ENCODE data around the gene STX3.
"Not testable (repeated sequence)": the region's sequence is repeated elsewhere in the genome, so short reads cannot be mapped to it uniquely, and the experiment has no call there.

Gene STX3

GRCh38 chr11:59787255-59787588 is 32.0 kb downstream of the STX3 start:
- DNase-seq, result no peak

- no peak for DNase-seq
These were observed 32.6 kb downstream of the STX3 start for GRCh38 chr11:59787816-59788215.

- no peak for DNase-seq
These were observed 36.5 kb downstream of the STX3 start for GRCh38 chr11:59791639-59792038.

- DNase-seq, result no peak
These were observed 37.3 kb downstream of the STX3 start for GRCh38 chr11:59792507-59792906.

GRCh38 chr11:59794417-59794816 is 39.2 kb downstream of the STX3 start:
- DNase-seq, result no peak

- DNase-seq, result no peak
These were observed 45.3 kb downstream of the STX3 start for GRCh38 chr11:59800390-59801025.

GRCh38 chr11:59801160-59801706 is 46.1 kb downstream of the STX3 start:
- DNase-seq, result no peak

- DNase-seq, result no peak
These were observed 46.9 kb downstream of the STX3 start for GRCh38 chr11:59801981-59802638.

- peak; percentile 35 for DNase-seq
These were observed 47.5 kb downstream of the STX3 start for GRCh38 chr11:59802639-59803176.

- DNase-seq, result no peak
These were observed 48.9 kb downstream of the STX3 start for GRCh38 chr11:59804061-59804460.

GRCh38 chr11:59807047-59807610 is 52.0 kb downstream of the STX3 start:
- no peak for DNase-seq

- peak; percentile 86 for DNase-seq
These were observed 55.2 kb downstream of the STX3 start, which contains the start of gene MRPL16 for GRCh38 chr11:59810189-59810910. MRPL16 (minus strand) TSS chr11:59810778; CDS start chr11:59810658, 120 bp downstream.

GRCh38 chr11:59810911-59811259 is 55.7 kb downstream of the STX3 start:
- DNase-seq, result no peak

- no peak for DNase-seq
These were observed 57.0 kb downstream of the STX3 start for GRCh38 chr11:59812220-59812619.

GRCh38 chr11:59813364-59813763 is 58.2 kb downstream of the STX3 start:
- no peak for DNase-seq

GRCh38 chr11:59814021-59814420 is 58.8 kb downstream of the STX3 start:
- no peak for DNase-seq

GRCh38 chr11:59815754-59816153 is 60.6 kb downstream of the STX3 start:
- no peak for DNase-seq

- DNase-seq, result not testable (repeated sequence)
These were observed 61.3 kb downstream of the STX3 start for GRCh38 chr11:59816434-59816833.

- no peak for DNase-seq
These were observed 63.4 kb downstream of the STX3 start for GRCh38 chr11:59818572-59818971.

- DNase-seq, result no peak
These were observed 67.9 kb downstream of the STX3 start for GRCh38 chr11:59822989-59823566.

GRCh38 chr11:59829358-59829757 is 74.2 kb downstream of the STX3 start:
- no peak for DNase-seq

- no peak for DNase-seq
These were observed 78.4 kb downstream of the STX3 start for GRCh38 chr11:59833602-59834001.

All from right kidney (tissue), 1 donor.